ENCODE data around the gene LHX1. TPM values are rescaled to one million over a fixed set of nuclear protein-coding genes. Genes with fewer than 3 reads are reported as not detected.
A peak's percentile ranks its signal among the peaks of the same experiment; 100 is the strongest.

LHX1 gene
- total and polyA plus RNA-seq, 2 of the 8 experiments (the other 6 are each of a cell fraction or from before 2014, with no cell fraction given), result 0.26 to 0.93 TPM

GRCh38 chr17:36932694-36933511 is 4.4 kb upstream of the LHX1 start (continued):
- TF ChIP-seq HDAC2 (IDR thresholded peaks at IDR 0.05; ENCODE audit: borderline replicate concordance in 1 of 2, low read depth in 2 of 2, low read length in 2 of 2) (no peak), SUZ12 (IDR thresholded peaks at IDR 0.05; ENCODE audit: low read length) (peak; percentile 71)

All from H1 (cell line).